ENCODE results near the gene TLR9. TPM values are rescaled to one million over a fixed set of nuclear protein-coding genes. Genes with fewer than 3 reads are reported as not detected.
"Not testable (repeated sequence)": the region's sequence is repeated elsewhere in the genome, so short reads cannot be mapped to it uniquely, and the experiment has no call there.

The TLR9 gene
- not detected for total RNA-seq (2021; fragmentation: NEBNext Ultra II Directional; extraction: Animal tissue kit (Norgen Biotek cat#: 25700))
- long read RNA-seq = 0 reads

DNA sequence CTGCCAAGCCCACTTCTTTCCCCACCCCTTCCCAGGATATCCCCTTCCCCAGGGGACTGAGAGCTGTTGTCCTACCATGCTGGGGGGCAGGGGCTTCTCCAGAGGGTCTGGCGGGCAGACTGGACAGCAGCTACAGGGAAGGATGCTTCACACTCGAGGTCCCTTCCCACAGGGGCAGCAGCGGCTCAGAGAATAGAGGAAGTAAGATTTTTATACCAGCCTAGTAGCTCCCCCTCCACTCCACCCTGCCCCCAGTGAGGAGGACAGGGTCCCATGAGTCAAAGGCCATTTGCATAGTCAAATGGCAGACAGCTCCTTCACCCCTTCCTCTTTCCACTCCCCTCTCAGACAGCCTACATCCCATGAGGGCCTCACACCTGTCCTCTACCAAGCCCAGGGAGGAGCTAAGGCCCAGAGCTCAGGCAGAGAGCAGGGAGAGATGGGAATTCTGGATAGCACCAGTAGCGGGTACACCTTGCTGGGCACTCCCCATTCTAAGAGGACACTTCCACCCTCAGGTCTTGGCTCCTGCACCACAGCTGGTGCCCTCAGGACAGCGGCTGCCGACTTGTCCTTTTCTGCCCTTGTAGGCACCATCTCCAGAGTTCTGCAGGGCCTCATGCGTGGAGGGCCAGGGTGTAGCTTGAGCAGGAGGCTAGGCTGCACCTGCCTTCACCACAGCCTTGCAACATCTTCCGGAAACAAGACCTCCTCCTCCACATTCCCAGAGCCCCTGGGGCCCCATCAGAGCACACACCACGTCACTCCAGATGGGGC, at the start of gene TLR9:
TSS of gene TLR9 (minus strand) at position 194 of the 777 bp plus-strand sequence. CDS start at position 78, 116 bp downstream.
- Mint-ChIP-seq H3K36me3 (ENCODE audit: low read depth) (peaks cover 5% of the 10 kb centered on the region; the same call in 1 of the 2 replicates), H3K27me3 (ENCODE audit: insufficient read depth) (peaks cover 4% of the 10 kb centered on the region), H3K27ac (no peak within 1 kb of the TSS), H3K9me3 (no peaks in the 10 kb centered on the region), H3K4me1 (ENCODE audit: low read depth) (no peaks in the 10 kb centered on the region), H3K4me3 (no peak within 1 kb of the TSS)
- TF ChIP-seq, protein P1, sequence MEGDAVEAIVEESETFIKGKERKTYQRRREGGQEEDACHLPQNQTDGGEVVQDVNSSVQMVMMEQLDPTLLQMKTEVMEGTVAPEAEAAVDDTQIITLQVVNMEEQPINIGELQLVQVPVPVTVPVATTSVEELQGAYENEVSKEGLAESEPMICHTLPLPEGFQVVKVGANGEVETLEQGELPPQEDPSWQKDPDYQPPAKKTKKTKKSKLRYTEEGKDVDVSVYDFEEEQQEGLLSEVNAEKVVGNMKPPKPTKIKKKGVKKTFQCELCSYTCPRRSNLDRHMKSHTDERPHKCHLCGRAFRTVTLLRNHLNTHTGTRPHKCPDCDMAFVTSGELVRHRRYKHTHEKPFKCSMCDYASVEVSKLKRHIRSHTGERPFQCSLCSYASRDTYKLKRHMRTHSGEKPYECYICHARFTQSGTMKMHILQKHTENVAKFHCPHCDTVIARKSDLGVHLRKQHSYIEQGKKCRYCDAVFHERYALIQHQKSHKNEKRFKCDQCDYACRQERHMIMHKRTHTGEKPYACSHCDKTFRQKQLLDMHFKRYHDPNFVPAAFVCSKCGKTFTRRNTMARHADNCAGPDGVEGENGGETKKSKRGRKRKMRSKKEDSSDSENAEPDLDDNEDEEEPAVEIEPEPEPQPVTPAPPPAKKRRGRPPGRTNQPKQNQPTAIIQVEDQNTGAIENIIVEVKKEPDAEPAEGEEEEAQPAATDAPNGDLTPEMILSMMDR (IDR thresholded peaks at IDR 0.05) = no peak
- DNase-seq = no peak

GRCh38 chr3:52274781-52275180, 49.3 kb upstream of the TLR9 start:
- not testable (repeated sequence) for DNase-seq; H3K27ac Mint-ChIP-seq; H3K27me3 Mint-ChIP-seq (ENCODE audit: insufficient read depth); H3K4me3 Mint-ChIP-seq; H3K9me3 Mint-ChIP-seq
- Mint-ChIP-seq H3K4me1 (ENCODE audit: low read depth) (peaks cover 70% of the 10 kb centered on the region), H3K36me3 (ENCODE audit: low read depth) (peaks cover 36% of the 10 kb centered on the region)

GRCh38 chr3:52272831-52273230, 47.4 kb upstream of the TLR9 start:
- no peaks in the 10 kb centered on the region for H3K27me3 Mint-ChIP-seq (ENCODE audit: insufficient read depth)
- no peaks in the 10 kb centered on the region for H3K9me3 Mint-ChIP-seq
- peaks cover 58% of the 10 kb centered on the region for H3K4me1 Mint-ChIP-seq (ENCODE audit: low read depth)
- TF ChIP-seq, protein P1 (IDR thresholded peaks at IDR 0.05) = no peak
- no peak for DNase-seq
- H3K27ac Mint-ChIP-seq = peak overlapping the region; percentile 51; the same call in 1 of the 2 replicates
- peaks cover 39% of the 10 kb centered on the region for H3K36me3 Mint-ChIP-seq (ENCODE audit: low read depth)
- H3K4me3 Mint-ChIP-seq = no peak overlapping the region

DNA sequence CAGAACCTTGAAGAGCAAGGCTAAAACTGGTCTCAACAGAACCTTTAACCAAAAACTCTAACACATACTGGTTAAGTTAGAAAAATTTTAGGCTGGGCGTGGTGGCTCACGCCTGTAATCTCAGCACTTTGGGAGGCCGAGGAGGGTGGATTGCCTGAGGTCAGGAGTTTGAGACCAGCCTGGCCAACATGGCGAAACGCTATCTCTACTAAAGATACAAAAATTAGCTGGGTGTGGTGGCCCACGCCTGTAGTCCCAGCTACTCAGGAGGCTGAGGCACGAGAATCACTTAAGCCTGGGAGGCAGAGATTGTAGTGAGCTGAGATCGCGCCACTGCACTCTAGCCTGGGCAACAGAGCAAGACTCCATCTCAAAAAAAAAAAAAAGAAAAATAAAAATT, 46.7 kb upstream of the TLR9 start:
- H3K36me3 Mint-ChIP-seq (ENCODE audit: low read depth) = peaks cover 38% of the 10 kb centered on the region
- peaks cover 65% of the 10 kb centered on the region for H3K4me1 Mint-ChIP-seq (ENCODE audit: low read depth)
- not testable (repeated sequence) for DNase-seq; H3K9me3 Mint-ChIP-seq; H3K4me3 Mint-ChIP-seq; H3K27me3 Mint-ChIP-seq (ENCODE audit: insufficient read depth)
- peak overlapping the region; percentile 16; the same call in 1 of the 2 replicates for H3K27ac Mint-ChIP-seq

DNA sequence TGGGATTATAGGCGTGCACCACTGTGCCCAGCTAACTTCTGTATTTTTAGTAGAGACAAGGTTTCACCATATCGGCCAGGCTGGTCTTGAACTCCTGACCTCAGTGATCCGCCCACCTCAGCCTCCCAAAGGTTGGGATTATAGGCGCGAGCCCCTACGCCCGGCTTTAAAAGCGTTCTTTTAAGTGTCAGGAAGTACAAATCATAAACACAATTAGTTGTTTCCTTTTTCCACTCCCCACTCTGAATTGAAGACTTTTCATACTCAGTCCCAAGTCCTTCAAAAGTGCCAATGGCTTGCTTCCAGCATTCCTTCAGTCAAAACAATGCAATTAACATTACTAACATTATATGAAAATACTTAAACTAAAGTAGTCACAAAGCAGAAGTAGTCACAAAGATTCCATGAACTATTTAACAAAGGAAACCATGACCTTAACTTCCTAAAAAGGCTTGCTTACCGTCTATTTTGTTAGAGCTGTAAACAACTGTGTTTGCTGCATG, 44.9 kb upstream of the TLR9 start:
- no peak overlapping the region for H3K4me3 Mint-ChIP-seq
- peak overlapping the region; percentile 22 for H3K27ac Mint-ChIP-seq
- no peaks in the 10 kb centered on the region; the same call in 1 of the 2 replicates for H3K27me3 Mint-ChIP-seq (ENCODE audit: insufficient read depth)
- H3K36me3 Mint-ChIP-seq (ENCODE audit: low read depth) = peaks cover 42% of the 10 kb centered on the region
- H3K4me1 Mint-ChIP-seq (ENCODE audit: low read depth) = peaks cover 50% of the 10 kb centered on the region
- DNase-seq = no peak
- no peaks in the 10 kb centered on the region for H3K9me3 Mint-ChIP-seq
- TF ChIP-seq, protein P1 (IDR thresholded peaks at IDR 0.05) = no peak

DNA sequence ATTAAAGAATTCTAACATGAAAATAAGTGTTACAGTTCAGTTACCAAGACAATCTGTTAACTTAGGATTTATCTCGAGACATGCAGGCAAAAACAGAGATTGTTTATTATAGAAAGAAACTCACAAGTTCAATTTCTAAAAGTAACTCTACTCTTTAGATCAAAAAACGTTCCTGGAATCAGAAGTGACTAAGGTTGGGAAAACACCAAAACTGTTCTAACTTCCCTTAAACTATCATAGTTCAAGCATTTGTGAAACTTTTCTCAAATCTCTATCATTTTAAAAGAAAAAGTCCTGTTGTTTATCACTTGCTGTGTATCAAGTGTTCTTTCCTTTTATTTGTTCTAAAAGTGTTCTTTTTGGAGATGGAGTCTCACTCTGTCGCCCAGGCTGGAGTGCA, 44.3 kb upstream of the TLR9 start:
- H3K4me1 Mint-ChIP-seq (ENCODE audit: low read depth) = peaks cover 46% of the 10 kb centered on the region
- peaks cover 42% of the 10 kb centered on the region for H3K36me3 Mint-ChIP-seq (ENCODE audit: low read depth)

More for the DNA sequence above, 44.3 kb upstream of the TLR9 start:
- no peak overlapping the region for H3K27ac Mint-ChIP-seq
- DNase-seq = no peak
- H3K27me3 Mint-ChIP-seq (ENCODE audit: insufficient read depth) = peaks cover 1% of the 10 kb centered on the region; the same call in 1 of the 2 replicates
- TF ChIP-seq, protein P1 (IDR thresholded peaks at IDR 0.05) = no peak
- H3K4me3 Mint-ChIP-seq = no peak overlapping the region
- no peaks in the 10 kb centered on the region for H3K9me3 Mint-ChIP-seq

All from HFFc6 (cell line).